GM23338 (cell line): ENCODE data around the gene XAB2. TPM values are rescaled to one million over a fixed set of nuclear protein-coding genes. Genes with fewer than 3 reads are reported as not detected.

Source experiments
- ATAC-seq: fragments of 200-7000 bp; cut with Tn5 transposase; 3 replicates; pipeline ENCODE4 v1.9.1; 2020
- DNase-seq: peaks from one replicate; pipeline ENCODE4 v3.0.0-alpha.2; 2015; ENCODE audit warnings: low spot score
- H2AFZ ChIP-seq: fragments of 200-600 bp; sonication (generic); 2 replicates; pipeline ENCODE4 v1.8.0; 2016; ENCODE audit warnings: antibody characterized with exemption, mild to moderate bottlenecking, moderate library complexity
- H3F3A ChIP-seq: fragments of 200-600 bp; sonication (generic); replicated peaks from 2 replicates; pipeline ENCODE4 v1.8.0; 2017; ENCODE audit warnings: antibody characterized with exemption, mixed run types, low read depth
- H3K27ac ChIP-seq: fragments of 200-600 bp; sonication (generic); 2 replicates; pipeline ENCODE4 v1.6.1; 2016; ENCODE audit warnings: low read depth
- H3K27me3 ChIP-seq: fragments of 200-600 bp; sonication (generic); 2 replicates; pipeline ENCODE4 v1.8.0; 2016; ENCODE audit warnings: mild to moderate bottlenecking, mixed run types, moderate library complexity; ENCODE audit not compliant: insufficient read depth
- H3K36me3 ChIP-seq: fragments of 200-600 bp; sonication (generic); 2 replicates; pipeline ENCODE4 v1.8.0; 2016; ENCODE audit warnings: mild to moderate bottlenecking; ENCODE audit not compliant: insufficient read depth
- H3K4me1 ChIP-seq: fragments of 200-600 bp; sonication (generic); 2 replicates; pipeline ENCODE4 v1.8.0; 2016; ENCODE audit warnings: mild to moderate bottlenecking, moderate library complexity; ENCODE audit not compliant: insufficient read depth
- H3K4me2 ChIP-seq: fragments of 200-600 bp; sonication (generic); 2 replicates; pipeline ENCODE4 v1.7.1; 2017; ENCODE audit warnings: mixed run types
- H3K4me3 ChIP-seq: fragments of 200-600 bp; sonication (generic); 2 replicates; pipeline ENCODE4 v1.6.1; 2016; ENCODE audit warnings: mixed run types
- H3K79me2 ChIP-seq: fragments of 200-600 bp; sonication (generic); replicated peaks from 2 replicates; pipeline ENCODE4 v1.8.0; 2017; ENCODE audit warnings: mild to moderate bottlenecking; ENCODE audit not compliant: insufficient read depth
- H3K9me2 ChIP-seq: fragments of 200-600 bp; sonication (generic); 2 replicates; pipeline ENCODE4 v1.8.0; 2017; ENCODE audit not compliant: insufficient read depth
- H4K20me1 ChIP-seq: fragments of 200-600 bp; sonication (generic); replicated peaks from 2 replicates; pipeline ENCODE4 v1.8.0; 2017; ENCODE audit warnings: mild to moderate bottlenecking; ENCODE audit not compliant: insufficient read depth
- H3K27ac Mint-ChIP-seq: 2 replicates; pipeline ENCODE4 v1.8.0; 2020; ENCODE audit warnings: inconsistent platforms, mild to moderate bottlenecking, moderate library complexity, mixed read lengths
- H3K27me3 Mint-ChIP-seq: 3 replicates; pipeline ENCODE4 v1.8.0; 2022; ENCODE audit warnings: low read depth, mild to moderate bottlenecking, moderate library complexity, mixed read lengths, inconsistent platforms; ENCODE audit not compliant: insufficient read depth, poor library complexity
- H3K36me3 Mint-ChIP-seq: 3 replicates; pipeline ENCODE4 v1.8.0; 2021; ENCODE audit warnings: low read depth, mild to moderate bottlenecking, inconsistent platforms, moderate library complexity, mixed read lengths
- H3K4me1 Mint-ChIP-seq: 3 replicates; pipeline ENCODE4 v1.8.0; 2020; ENCODE audit warnings: mild to moderate bottlenecking, inconsistent platforms, mixed read lengths
- H3K4me3 Mint-ChIP-seq: 3 replicates; pipeline ENCODE4 v1.8.0; 2021; ENCODE audit warnings: moderate library complexity, mild to moderate bottlenecking, inconsistent platforms, mixed read lengths
- H3K9me3 Mint-ChIP-seq: 3 replicates; pipeline ENCODE4 v1.8.0; 2020; ENCODE audit warnings: moderate library complexity, mild to moderate bottlenecking, inconsistent platforms, mixed read lengths
- CREB1 ChIP-seq: fragments of 250-450 bp; sonication (Bioruptor Pico); IDR thresholded peaks from 2 replicates; pipeline ENCODE4 v1.5.0; 2020; ENCODE audit warnings: low read depth, mild to moderate bottlenecking, moderate library complexity
- ETS1 ChIP-seq: IDR thresholded peaks from 2 replicates; pipeline ENCODE4 v1.6.1; 2016; ENCODE audit warnings: antibody characterized with exemption
- EZH2 ChIP-seq: fragments of 200-600 bp; sonication (generic); IDR thresholded peaks from one replicate; pipeline ENCODE4 v1.8.0; 2017; ENCODE audit warnings: antibody characterized with exemption, mild to moderate bottlenecking, low read depth; ENCODE audit not compliant: unreplicated experiment
- NANOG ChIP-seq: IDR thresholded peaks from 2 replicates; pipeline ENCODE4 v1.6.1; 2016; ENCODE audit warnings: antibody characterized with exemption, borderline replicate concordance
- POLR2AphosphoS5 ChIP-seq: IDR thresholded peaks from 2 replicates; pipeline ENCODE4 v1.6.1; 2016; ENCODE audit warnings: antibody characterized with exemption, low read depth
- REST ChIP-seq: IDR thresholded peaks from one replicate; pipeline ENCODE4 v1.6.1; 2018; ENCODE audit warnings: antibody characterized with exemption; ENCODE audit not compliant: unreplicated experiment
- STAT1 ChIP-seq: IDR thresholded peaks from one replicate; pipeline ENCODE4 v1.6.1; 2016; ENCODE audit warnings: antibody characterized with exemption; ENCODE audit not compliant: unreplicated experiment
- ZNF114 ChIP-seq: fragments of 250-450 bp; sonication (Bioruptor Pico); IDR thresholded peaks from 2 replicates; pipeline ENCODE4 v1.5.0; 2020; ENCODE audit warnings: mild to moderate bottlenecking, moderate library complexity
- ZNF331 ChIP-seq: fragments of 250-450 bp; sonication (Bioruptor Pico); IDR thresholded peaks from 2 replicates; pipeline ENCODE4 v1.5.0; 2020; ENCODE audit warnings: low read depth, mild to moderate bottlenecking, moderate library complexity
- ZNF462 ChIP-seq: fragments of 250-450 bp; sonication (Bioruptor Pico); IDR thresholded peaks from 2 replicates; pipeline ENCODE4 v1.5.0; 2020; ENCODE audit warnings: mild to moderate bottlenecking, moderate library complexity
- polyA plus RNA-seq: library from polyadenylated mRNA; unstranded; fragments of >200 nt; fragmentation: Nextera tagmentation; extraction: Ambion mirVana; gene quantifications from 2 replicates; pipeline ENCODE4 v1.2.1, GENCODE V29; 2016
- total RNA-seq: library from RNA; depleted of rRNA; stranded (reverse); fragments of >200 nt; shearing (Covaris generic); gene quantifications from 2 replicates; pipeline ENCODE4 v1.2.3, GENCODE V29; 2014

The XAB2 gene
- total and polyA plus RNA-seq, 2 experiments from 2014 or later, result 18.4 to 69.0 TPM

GRCh38 chr19:7600721-7601120, 28.6 kb downstream of the XAB2 start:
- Histone ChIP-seq H3K27me3 (no peaks in the 10 kb centered on the region), H3K79me2 (peaks cover 35% of the 10 kb centered on the region), H3K4me2 (no peak overlapping the region), H4K20me1 (peaks cover 30% of the 10 kb centered on the region), H2AFZ (no peak overlapping the region), H3K36me3 (no peaks in the 10 kb centered on the region), H3K27ac (no peak overlapping the region), H3F3A (0 out of 2 replicates have a peak, but pooled peaks cover 2% of the 10 kb centered on the region), H3K4me3 (no peak overlapping the region), H3K4me1 (peaks cover 15% of the 10 kb centered on the region), H3K9me2 (no peaks in the 10 kb centered on the region)
- ATAC-seq, result no peak
- DNase-seq, result no peak
- Mint-ChIP-seq H3K27ac (no peak overlapping the region), H3K4me1 (peaks cover 28% of the 10 kb centered on the region), H3K9me3 (peaks cover 2% of the 10 kb centered on the region; the same call in 2 of the 3 replicates), H3K4me3 (no peak overlapping the region), H3K36me3 (peaks cover 14% of the 10 kb centered on the region; the same call in 2 of the 3 replicates), H3K27me3 (peaks cover 20% of the 10 kb centered on the region)
- TF ChIP-seq POLR2AphosphoS5, result no peak
- no peak for TF ChIP-seq ZNF114 (CRISPR knock-in tag)
- TF ChIP-seq ETS1, result no peak
- no peak for TF ChIP-seq NANOG
- no peak for TF ChIP-seq ZNF331 (CRISPR knock-in tag)

- Histone ChIP-seq H3K4me3 (no peak overlapping the region), H4K20me1 (peaks cover 23% of the 10 kb centered on the region), H2AFZ (no peak overlapping the region), H3K27ac (no peak overlapping the region), H3F3A (0 out of 2 replicates have a peak, but pooled peaks cover 2% of the 10 kb centered on the region), H3K4me2 (peak overlapping the region; percentile 32; the same call in 1 of the 2 replicates), H3K79me2 (peaks cover 33% of the 10 kb centered on the region), H3K27me3 (peaks cover 6% of the 10 kb centered on the region; the same call in 1 of the 2 replicates), H3K9me2 (no peaks in the 10 kb centered on the region), H3K36me3 (no peaks in the 10 kb centered on the region), H3K4me1 (peaks cover 15% of the 10 kb centered on the region)
- peaks cover 15% of the 10 kb centered on the region for H3K27me3 Mint-ChIP-seq
- no peaks in the 10 kb centered on the region for H3K9me3 Mint-ChIP-seq
- no peak for ATAC-seq
- no peak overlapping the region for H3K27ac Mint-ChIP-seq
- peaks cover 27% of the 10 kb centered on the region for H3K4me1 Mint-ChIP-seq
- peaks cover 9% of the 10 kb centered on the region; the same call in 2 of the 3 replicates for H3K36me3 Mint-ChIP-seq
- H3K4me3 Mint-ChIP-seq, result no peak overlapping the region
- no peak for DNase-seq
- TF ChIP-seq ZNF114 (CRISPR knock-in tag), result no peak
- TF ChIP-seq REST, result no peak
- TF ChIP-seq EZH2, result no peak
- no peak for TF ChIP-seq STAT1
- TF ChIP-seq ZNF462 (CRISPR knock-in tag), result no peak
- TF ChIP-seq CREB1 (CRISPR knock-in tag), result no peak
- TF ChIP-seq NANOG, result no peak
- TF ChIP-seq ETS1, result no peak
Measured at GRCh38 chr19:7598180-7598579, 31.2 kb downstream of the XAB2 start.
